GM19043 (cell line): Measurements from ENCODE around the gene ING5.

Source experiments
- ATAC-seq: cut with Tn5 transposase; IDR thresholded peaks from one replicate; pipeline ENCODE4 v1.9.1; 2021; ENCODE audit warnings: low read depth; ENCODE audit not compliant: unreplicated experiment

ING5 gene

GRCh38 chr2:241774419-241775222 is 72.8 kb downstream of the ING5 start:
- ATAC-seq = no peak

DNA sequence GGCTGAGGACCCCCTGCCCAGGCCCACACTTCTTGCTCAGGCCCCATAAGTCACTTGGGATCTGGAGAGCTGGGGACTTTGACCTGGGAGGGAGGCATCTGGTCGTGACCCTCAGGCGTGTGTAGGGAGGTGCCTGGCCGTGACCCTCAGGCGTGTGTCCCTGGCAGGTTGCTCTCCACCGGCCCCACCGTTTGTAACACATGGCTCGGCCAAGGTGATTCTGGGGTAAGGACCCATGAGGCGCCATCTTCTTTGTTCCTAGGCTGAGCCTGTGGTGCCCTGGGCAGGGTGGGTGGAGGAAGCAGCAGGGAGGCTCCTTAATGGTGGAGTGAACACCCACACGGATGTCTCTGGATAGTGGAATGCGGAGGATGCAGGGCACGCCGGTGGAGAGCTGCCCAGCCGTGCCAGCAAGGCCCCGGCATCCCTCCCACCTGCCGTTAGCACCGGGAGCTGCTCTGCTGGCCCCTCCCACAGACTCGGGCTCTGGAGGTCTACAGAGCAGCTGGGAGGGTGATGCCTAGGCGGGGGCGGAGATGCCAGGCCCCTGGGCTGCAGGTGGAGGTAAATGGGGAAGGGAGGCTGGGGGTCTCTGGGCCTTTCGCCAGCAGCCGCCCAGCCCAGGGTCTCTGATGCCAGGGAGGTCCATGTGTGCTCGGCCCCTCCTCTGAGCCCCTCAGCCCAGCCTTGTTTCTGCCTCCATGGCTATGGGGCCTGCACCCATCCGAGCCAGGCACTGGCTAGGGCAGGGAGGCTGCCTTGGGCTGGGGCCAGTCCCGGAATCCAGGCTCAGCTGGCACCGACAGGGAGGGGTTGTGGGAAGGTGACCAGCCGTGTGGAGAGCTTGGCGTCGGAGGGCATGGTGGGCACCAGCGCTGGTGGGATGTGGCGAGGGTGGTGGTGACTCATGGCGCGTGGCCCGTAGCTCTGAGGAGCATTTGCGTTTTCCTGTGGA is 73.7 kb downstream of the ING5 start:
- ATAC-seq = no peak

- ATAC-seq = no peak
Observed at GRCh38 chr2:241776336-241777169, 74.7 kb downstream of the ING5 start, which contains the start of gene GAL3ST2. Gene GAL3ST2, plus strand, starts transcription at chr2:241776822. Its CDS starts 134 bp downstream, at chr2:241776956.

- no peak for ATAC-seq
Observed at GRCh38 chr2:241777170-241777685, 75.4 kb downstream of the ING5 start.

- ATAC-seq = no peak
Observed at GRCh38 chr2:241777686-241778627, 76.1 kb downstream of the ING5 start.
